Measurements from ENCODE around the gene OR13C2.
"Not testable (repeated sequence)": the region's sequence is repeated elsewhere in the genome, so short reads cannot be mapped to it uniquely, and the experiment has no call there.

DNA sequence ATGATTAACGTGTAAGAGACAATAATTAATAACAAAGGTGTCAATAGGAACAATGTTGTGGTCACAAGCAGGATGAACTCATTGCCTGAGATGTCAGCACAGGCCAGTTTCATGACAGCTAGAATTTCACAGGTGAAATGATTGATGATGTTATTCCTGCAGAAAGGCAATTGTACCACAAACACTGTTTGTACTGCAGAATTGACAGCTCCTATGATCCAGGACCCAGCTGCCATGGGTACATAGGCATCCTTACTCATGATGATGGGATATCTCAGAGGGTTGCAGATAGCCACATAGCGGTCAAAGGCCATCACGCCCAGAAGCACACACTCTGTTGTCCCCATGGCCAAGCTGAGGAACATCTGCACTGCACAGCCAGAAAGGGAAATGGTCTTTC lies 6.7 kb downstream of the OR13C2 start:
- TF ChIP-seq POLR2A (IDR thresholded peaks at IDR 0.05) = not testable (repeated sequence)
- TF ChIP-seq, protein P1, sequence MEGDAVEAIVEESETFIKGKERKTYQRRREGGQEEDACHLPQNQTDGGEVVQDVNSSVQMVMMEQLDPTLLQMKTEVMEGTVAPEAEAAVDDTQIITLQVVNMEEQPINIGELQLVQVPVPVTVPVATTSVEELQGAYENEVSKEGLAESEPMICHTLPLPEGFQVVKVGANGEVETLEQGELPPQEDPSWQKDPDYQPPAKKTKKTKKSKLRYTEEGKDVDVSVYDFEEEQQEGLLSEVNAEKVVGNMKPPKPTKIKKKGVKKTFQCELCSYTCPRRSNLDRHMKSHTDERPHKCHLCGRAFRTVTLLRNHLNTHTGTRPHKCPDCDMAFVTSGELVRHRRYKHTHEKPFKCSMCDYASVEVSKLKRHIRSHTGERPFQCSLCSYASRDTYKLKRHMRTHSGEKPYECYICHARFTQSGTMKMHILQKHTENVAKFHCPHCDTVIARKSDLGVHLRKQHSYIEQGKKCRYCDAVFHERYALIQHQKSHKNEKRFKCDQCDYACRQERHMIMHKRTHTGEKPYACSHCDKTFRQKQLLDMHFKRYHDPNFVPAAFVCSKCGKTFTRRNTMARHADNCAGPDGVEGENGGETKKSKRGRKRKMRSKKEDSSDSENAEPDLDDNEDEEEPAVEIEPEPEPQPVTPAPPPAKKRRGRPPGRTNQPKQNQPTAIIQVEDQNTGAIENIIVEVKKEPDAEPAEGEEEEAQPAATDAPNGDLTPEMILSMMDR (IDR thresholded peaks at IDR 0.05 in 4 of 5, conservative IDR thresholded peaks at IDR 0.05 in 1 of 5) = not testable (repeated sequence)

Measured in gastrocnemius medialis (tissue), 4 donors.